Gastroesophageal sphincter (tissue), 4 donors: Measurements from ENCODE around the gene MDH2. TPM values are rescaled to one million over a fixed set of nuclear protein-coding genes. Genes with fewer than 3 reads are reported as not detected.

Source experiments
- ATAC-seq: fragments of 150-250 bp; one replicate; pipeline ENCODE4 v1.9.1; 2016; ENCODE audit warnings: mild to moderate bottlenecking, moderate library complexity
- H3K27ac ChIP-seq, 4 donors: fragments of 200-600 bp; sonication (generic) in 3 of 4; 1 replicate in 3 of 4; 2 replicates in 1 of 4; pipeline ENCODE4 v1.5.1; 2016 to 2019
- H3K27me3 ChIP-seq: fragments of 200-600 bp; sonication (generic); one replicate; pipeline ENCODE4 v1.5.1; 2019
- H3K36me3 ChIP-seq, 2 donors: fragments of 200-600 bp; sonication (generic); one replicate each; pipeline ENCODE4 v1.5.1; 2019; ENCODE audit warnings: control low read depth in 1 of 2
- H3K4me1 ChIP-seq, 3 donors: fragments of 200-600 bp; sonication (generic); 1 replicate in 2 of 3; 2 replicates in 1 of 3; pipeline ENCODE4 v1.5.1; 2016 to 2019; ENCODE audit warnings: control low read depth in 2 of 3
- H3K4me3 ChIP-seq, 2 donors: fragments of 200-600 bp; sonication (generic); one replicate each; pipeline ENCODE4 v1.5.1; 2019; ENCODE audit warnings: mild to moderate bottlenecking in 1 of 2, moderate library complexity in 1 of 2
- H3K9me3 ChIP-seq, 3 donors: fragments of 200-600 bp; sonication (generic); one replicate each; pipeline ENCODE4 v1.5.1; 2017 to 2019; ENCODE audit warnings: control low read depth in 2 of 3
- CTCF ChIP-seq, 4 experiments: fragments of 200-600 bp in 2 of 4; fragments of 450-650 bp in 2 of 4; sonication (generic) in 1 of 4; IDR thresholded peaks; one replicate each; pipeline ENCODE4 v1.5.1; 2017 to 2019; ENCODE audit warnings: antibody characterized with exemption in 4 of 4, mild to moderate bottlenecking in 2 of 4, moderate library complexity in 2 of 4
- EP300 ChIP-seq: sonication (generic); formaldehyde crosslinking; IDR thresholded peaks from one replicate; pipeline ENCODE4 v1.6.1; 2017; ENCODE audit warnings: antibody characterized with exemption, mild to moderate bottlenecking
- POLR2A ChIP-seq, 2 donors: fragments of 450-650 bp; IDR thresholded peaks; one replicate each; pipeline ENCODE4 v1.6.1; 2017; ENCODE audit warnings: antibody characterized with exemption in 2 of 2, mild to moderate bottlenecking in 2 of 2, moderate library complexity in 1 of 2
- POLR2AphosphoS5 ChIP-seq: sonication (generic); formaldehyde crosslinking; IDR thresholded peaks from one replicate; pipeline ENCODE4 v1.6.1; 2017; ENCODE audit warnings: antibody characterized with exemption
- WGBS, 2 donors: methylation state at CpG; one replicate each; pipeline ENCODE4 v1.1.5; 2018; ENCODE audit warnings: low coverage in 1 of 2; 5-methylcytosine and 5-hydroxymethylcytosine counted together
- total RNA-seq, 4 donors: library from RNA; depleted of rRNA; stranded (reverse); fragments of >200 nt; gene quantifications; one replicate each; pipeline ENCODE4 v1.1.0, GENCODE V29; 2016

Gene MDH2
- total RNA-seq, 4 donors from 2014 or later: 62.7 to 120 (median 71.0) TPM

GRCh38 chr7:76031964-76032363, 15.9 kb upstream of the MDH2 start:
- TF ChIP-seq EP300: no peak
- TF ChIP-seq POLR2AphosphoS5: no peak
- no peak for TF ChIP-seq CTCF (IDR thresholded peaks at IDR 0.05)
- TF ChIP-seq POLR2A (IDR thresholded peaks at IDR 0.05): no peak
- Histone ChIP-seq H3K36me3 (peaks cover 0 to 26% of the 10 kb centered on the region in 2 donors), H3K9me3 (no peaks in the 10 kb centered on the region), H3K4me3 (no peak overlapping the region), H3K27ac (no peak overlapping the region), H3K4me1 (peaks cover 0 to under 1% (median under 1%) of the 10 kb centered on the region in 3 donors), H3K27me3 (no peaks in the 10 kb centered on the region)
- 83 to 100% methylated on average over 1 of the region's 1 CpG for WGBS, 2 donors
- ATAC-seq: no peak

GRCh38 chr7:76037310-76037709, 10.6 kb upstream of the MDH2 start:
- no peak overlapping the region for H3K27ac ChIP-seq
- peaks cover 0 to 9% (median 4%) of the 10 kb centered on the region in 3 donors for H3K4me1 ChIP-seq
- no CpG with 5 or more reads among the region's 5 CpGs for WGBS, 2 donors
- TF ChIP-seq EP300: no peak
- TF ChIP-seq CTCF (IDR thresholded peaks at IDR 0.05): no peak
- no peak for TF ChIP-seq POLR2A (IDR thresholded peaks at IDR 0.05)
- TF ChIP-seq POLR2AphosphoS5: no peak
- H3K36me3 ChIP-seq: peaks cover 0 to 13% of the 10 kb centered on the region in 2 donors
- H3K4me3 ChIP-seq: no peak overlapping the region
- ATAC-seq: peak; percentile 81
- no peaks in the 10 kb centered on the region for H3K27me3 ChIP-seq
- H3K9me3 ChIP-seq: no peaks in the 10 kb centered on the region

GRCh38 chr7:76040126-76040525, 7.8 kb upstream of the MDH2 start:
- Histone ChIP-seq H3K4me1 (peaks cover 0 to 11% (median 4%) of the 10 kb centered on the region in 3 donors), H3K36me3 (peaks cover 0 to 20% of the 10 kb centered on the region in 2 donors), H3K4me3 (no peak overlapping the region), H3K27ac (no peak overlapping the region), H3K9me3 (no peaks in the 10 kb centered on the region), H3K27me3 (no peaks in the 10 kb centered on the region)
- no peak for TF ChIP-seq POLR2AphosphoS5
- 83% methylated on average over 1 of the region's 6 CpGs; no CpG with 5 or more reads in 1 of the 2 donors for WGBS, 2 donors
- no peak for ATAC-seq

- Histone ChIP-seq H3K27me3 (no peaks in the 10 kb centered on the region), H3K9me3 (no peaks in the 10 kb centered on the region), H3K4me3 (no peak overlapping the region), H3K27ac (no peak overlapping the region), H3K4me1 (peaks cover 0 to 34% (median 13%) of the 10 kb centered on the region in 3 donors), H3K36me3 (peaks cover 0 to 18% of the 10 kb centered on the region in 2 donors)
- no peak for ATAC-seq
- WGBS, 2 donors: 84 to 100% methylated on average over 2 to 5 of the region's 7 CpGs
- TF ChIP-seq POLR2A (IDR thresholded peaks at IDR 0.05) (no peak), EP300 (no peak), CTCF (IDR thresholded peaks at IDR 0.05) (no peak), POLR2AphosphoS5 (no peak)
These were observed 3.5 kb upstream of the MDH2 start for GRCh38 chr7:76044375-76044865.

GRCh38 chr7:76047305-76047810, 548 bp upstream of the MDH2 start:
- TF ChIP-seq POLR2AphosphoS5 (no peak), POLR2A (IDR thresholded peaks at IDR 0.05) (no peak), CTCF (IDR thresholded peaks at IDR 0.05) (no peak), EP300 (no peak)
- H3K9me3 ChIP-seq: no peaks in the 10 kb centered on the region
- 0 to 3% methylated on average over 7 to 13 of the region's 21 CpGs for WGBS, 2 donors
- no peak for ATAC-seq
- H3K4me1 ChIP-seq: peaks cover 0 to 62% (median 14%) of the 10 kb centered on the region in 3 donors
- peak overlapping the region; percentile 85 to 97 (median 96) for H3K27ac ChIP-seq
- H3K4me3 ChIP-seq: peak overlapping the region; percentile 94 to 95
- no peaks in the 10 kb centered on the region for H3K27me3 ChIP-seq
- peaks cover 0 to 17% of the 10 kb centered on the region in 2 donors for H3K36me3 ChIP-seq
